DOHH2 (cell line): Measurements from ENCODE around the gene CCDC78.

Experiments
- H3F3A ChIP-seq: fragments of 200-600 bp; sonication (generic), shearing (Covaris generic); 2 replicates; pipeline ENCODE4 v1.6.0; 2016; ENCODE audit warnings: antibody characterized with exemption, mild to moderate bottlenecking; ENCODE audit not compliant: control insufficient read depth, insufficient read depth
- H3K27ac ChIP-seq: fragments of 200-600 bp; sonication (generic); 2 replicates; pipeline ENCODE4 v1.5.1; 2014; ENCODE audit warnings: low read depth, mild to moderate bottlenecking, low read length, moderate library complexity
- H3K27me3 ChIP-seq: fragments of 200-600 bp; sonication (generic); 2 replicates; pipeline ENCODE4 v1.6.1; 2014; ENCODE audit warnings: mild to moderate bottlenecking, low read length, mixed read lengths; ENCODE audit not compliant: control insufficient read depth
- H3K36me3 ChIP-seq: fragments of 200-600 bp; sonication (generic); 2 replicates; pipeline ENCODE4 v1.6.1; 2014; ENCODE audit warnings: mild to moderate bottlenecking, low read length, moderate library complexity, mixed read lengths; ENCODE audit not compliant: control insufficient read depth
- H3K4me1 ChIP-seq: fragments of 200-600 bp; sonication (generic); 2 replicates; pipeline ENCODE4 v1.6.1; 2014; ENCODE audit warnings: mild to moderate bottlenecking, low read length, mixed read lengths; ENCODE audit not compliant: control insufficient read depth
- H3K4me2 ChIP-seq: fragments of 200-600 bp; sonication (generic); 2 replicates; pipeline ENCODE4 v1.6.0; 2014; ENCODE audit warnings: mild to moderate bottlenecking, low read length, moderate library complexity
- H3K4me3 ChIP-seq: fragments of 200-600 bp; sonication (generic); 2 replicates; pipeline ENCODE4 v1.5.1; 2014; ENCODE audit warnings: mild to moderate bottlenecking, low read length, mixed read lengths
- H3K79me2 ChIP-seq: fragments of 200-600 bp; sonication (generic); 2 replicates; pipeline ENCODE4 v1.6.1; 2014; ENCODE audit warnings: mild to moderate bottlenecking, low read length, mixed read lengths; ENCODE audit not compliant: control insufficient read depth
- H3K9me2 ChIP-seq: fragments of 200-600 bp; sonication (generic); replicated peaks from 2 replicates; pipeline ENCODE4 v1.6.1; 2014; ENCODE audit warnings: mild to moderate bottlenecking, low read length, mixed read lengths; ENCODE audit not compliant: control insufficient read depth
- H3K9me3 ChIP-seq: fragments of 200-600 bp; sonication (generic); 2 replicates; pipeline ENCODE4 v1.6.1; 2014; ENCODE audit warnings: antibody characterized with exemption, low read length, mixed read lengths; ENCODE audit not compliant: control insufficient read depth, insufficient read depth
- H4K20me1 ChIP-seq: fragments of 200-600 bp; sonication (generic); 2 replicates; pipeline ENCODE4 v1.6.0; 2014; ENCODE audit warnings: low read depth, mild to moderate bottlenecking, antibody characterized with exemption, low read length, moderate library complexity; ENCODE audit not compliant: control insufficient read depth, insufficient read depth
- CTCF ChIP-seq: fragments of 200-600 bp; sonication (generic); IDR thresholded peaks from one replicate; pipeline ENCODE4 v1.5.1; 2014; ENCODE audit warnings: antibody characterized with exemption, mild to moderate bottlenecking, low read depth, low read length; ENCODE audit not compliant: poor library complexity, severe bottlenecking
- EZH2phosphoT487 ChIP-seq: fragments of 200-600 bp; sonication (generic); IDR thresholded peaks from 2 replicates; pipeline ENCODE4 v1.6.1; 2017; ENCODE audit warnings: borderline replicate concordance, mild to moderate bottlenecking, antibody characterized with exemption, low read length, moderate library complexity, mixed read lengths

CCDC78 gene

GRCh38 chr16:676913-677312 is 49.3 kb downstream of the CCDC78 start:
- H3K4me3 ChIP-seq = no peak overlapping the region
- H3K27ac ChIP-seq = no peak overlapping the region
- H3K9me2 ChIP-seq = no peaks in the 10 kb centered on the region
- H3K4me2 ChIP-seq = no peak overlapping the region
- H3K4me1 ChIP-seq = peaks cover 29% of the 10 kb centered on the region
- H3F3A ChIP-seq = no peaks in the 10 kb centered on the region; the same call in 1 of the 2 replicates
- peaks cover 3% of the 10 kb centered on the region; the same call in 1 of the 2 replicates for H3K27me3 ChIP-seq
- TF ChIP-seq EZH2phosphoT487 (no peak), CTCF (no peak)
- peaks cover 38% of the 10 kb centered on the region for H3K36me3 ChIP-seq
- H3K79me2 ChIP-seq = peaks cover 16% of the 10 kb centered on the region
- no peaks in the 10 kb centered on the region for H3K9me3 ChIP-seq
- peaks cover 16% of the 10 kb centered on the region; the same call in 1 of the 2 replicates for H4K20me1 ChIP-seq

GRCh38 chr16:676565-676902 is 49.7 kb downstream of the CCDC78 start:
- Histone ChIP-seq H3K79me2 (peaks cover 12% of the 10 kb centered on the region), H3F3A (no peaks in the 10 kb centered on the region; the same call in 1 of the 2 replicates), H3K4me1 (peaks cover 25% of the 10 kb centered on the region), H3K9me3 (no peaks in the 10 kb centered on the region), H3K9me2 (no peaks in the 10 kb centered on the region), H3K4me3 (no peak overlapping the region), H3K4me2 (no peak overlapping the region), H4K20me1 (peaks cover 14% of the 10 kb centered on the region; the same call in 1 of the 2 replicates), H3K36me3 (peaks cover 36% of the 10 kb centered on the region), H3K27ac (no peak overlapping the region), H3K27me3 (peaks cover 3% of the 10 kb centered on the region; the same call in 1 of the 2 replicates)
- TF ChIP-seq EZH2phosphoT487 (no peak), CTCF (no peak)

- Histone ChIP-seq H3K9me3 (no peaks in the 10 kb centered on the region), H3K27me3 (peaks cover 3% of the 10 kb centered on the region; the same call in 1 of the 2 replicates), H3K4me1 (peaks cover 20% of the 10 kb centered on the region), H3K79me2 (peaks cover 7% of the 10 kb centered on the region), H3K27ac (no peak overlapping the region), H4K20me1 (peaks cover 9% of the 10 kb centered on the region; the same call in 1 of the 2 replicates), H3F3A (no peaks in the 10 kb centered on the region; the same call in 1 of the 2 replicates), H3K4me2 (no peak overlapping the region), H3K4me3 (no peak overlapping the region), H3K9me2 (no peaks in the 10 kb centered on the region), H3K36me3 (peaks cover 35% of the 10 kb centered on the region)
- TF ChIP-seq CTCF (no peak), EZH2phosphoT487 (no peak)
Observed at GRCh38 chr16:675884-676564, 50.2 kb downstream of the CCDC78 start.
